ENCODE results near the gene STAM.

The STAM gene

GRCh38 chr10:17648243-17649035 lies 4.5 kb downstream of the STAM start:
- no peak for DNase-seq

GRCh38 chr10:17649052-17649451 lies 5.1 kb downstream of the STAM start:
- DNase-seq = no peak

DNA sequence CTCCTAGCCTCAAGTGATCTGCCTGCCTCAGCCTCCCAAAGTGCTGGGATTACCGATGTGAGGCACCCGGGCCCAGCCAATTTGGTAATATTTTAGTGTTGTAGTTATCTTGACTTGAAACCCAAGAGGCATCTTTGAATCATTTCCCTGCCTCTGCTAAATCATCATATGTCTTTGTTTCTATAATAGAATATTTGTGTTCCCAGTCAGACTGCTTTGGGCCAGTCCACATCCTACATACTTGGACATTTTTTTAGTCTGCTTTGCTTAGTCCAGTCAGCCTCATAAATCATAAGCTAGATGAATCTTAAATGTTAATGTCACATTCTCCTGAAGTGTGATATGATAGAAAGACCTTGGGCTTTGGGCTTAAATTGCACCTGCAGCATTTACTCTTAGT lies 5.9 kb downstream of the STAM start:
- DNase-seq = no peak

GRCh38 chr10:17650416-17650815 lies 6.5 kb downstream of the STAM start:
- no peak for DNase-seq

DNA sequence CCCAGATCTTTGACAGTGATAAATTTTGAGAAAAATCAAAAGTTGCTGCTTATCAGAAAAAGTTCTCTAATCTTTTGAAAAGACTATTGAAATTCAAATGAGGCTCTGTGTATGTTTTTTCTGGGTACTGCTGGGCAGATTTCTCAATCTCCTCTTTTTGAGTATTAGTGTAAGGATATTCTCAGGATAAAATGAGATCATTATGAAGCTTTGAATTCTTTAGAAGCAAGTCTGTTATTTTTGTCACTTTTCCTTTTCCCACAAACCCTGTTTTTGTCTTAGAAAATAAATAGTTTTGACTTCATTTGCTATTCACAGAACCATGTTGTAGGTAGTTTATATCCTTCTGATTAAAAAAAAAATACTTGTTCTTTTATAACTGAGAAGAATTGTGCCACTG lies 7.9 kb downstream of the STAM start:
- no peak for DNase-seq

- DNase-seq = no peak
These were observed 8.6 kb downstream of the STAM start for GRCh38 chr10:17652585-17652984.

DNA sequence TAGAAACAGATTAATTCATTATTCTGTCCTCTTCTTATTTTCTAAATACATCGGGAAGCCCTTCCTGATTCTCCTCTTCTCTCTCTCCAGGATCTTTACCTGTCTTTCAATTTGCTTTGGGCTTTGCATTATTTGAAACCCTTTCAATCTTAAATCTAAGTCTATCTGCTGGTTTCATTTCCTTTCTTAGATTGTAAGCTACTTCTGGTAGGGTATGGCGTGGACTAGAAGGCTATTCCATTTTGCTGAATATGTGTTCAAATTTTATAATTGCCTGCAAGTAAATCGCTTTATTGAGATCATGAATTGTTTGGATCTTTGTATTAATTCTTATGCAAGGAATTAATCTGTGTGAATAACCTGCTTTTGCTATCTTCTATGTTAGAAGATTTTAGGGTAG lies 11.1 kb downstream of the STAM start:
- DNase-seq = no peak

GRCh38 chr10:17655567-17656146 lies 11.7 kb downstream of the STAM start:
- peak; percentile 20 to 29 for DNase-seq

GRCh38 chr10:17657103-17657500 lies 13.2 kb downstream of the STAM start:
- DNase-seq = no peak

DNA sequence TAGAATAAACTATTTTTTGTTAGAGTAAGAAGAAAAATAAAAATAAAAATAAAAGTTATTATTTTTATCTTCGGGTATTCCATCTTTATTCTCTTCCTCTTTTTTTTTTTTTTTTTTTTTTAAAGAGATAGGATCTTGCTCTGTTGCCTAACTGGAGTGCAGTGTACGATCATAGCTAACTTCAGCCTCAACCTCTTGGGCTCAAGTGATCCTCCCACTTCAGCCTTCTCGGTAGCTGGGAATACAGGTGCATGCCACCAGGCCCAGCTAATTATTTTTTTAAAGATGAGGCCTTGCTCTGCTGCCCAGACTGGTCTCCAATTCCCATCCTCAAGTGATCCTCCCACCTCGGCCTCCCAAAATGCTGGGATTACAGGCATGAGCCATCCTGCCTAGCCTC lies 15.4 kb downstream of the STAM start:
- no peak for DNase-seq

DNA sequence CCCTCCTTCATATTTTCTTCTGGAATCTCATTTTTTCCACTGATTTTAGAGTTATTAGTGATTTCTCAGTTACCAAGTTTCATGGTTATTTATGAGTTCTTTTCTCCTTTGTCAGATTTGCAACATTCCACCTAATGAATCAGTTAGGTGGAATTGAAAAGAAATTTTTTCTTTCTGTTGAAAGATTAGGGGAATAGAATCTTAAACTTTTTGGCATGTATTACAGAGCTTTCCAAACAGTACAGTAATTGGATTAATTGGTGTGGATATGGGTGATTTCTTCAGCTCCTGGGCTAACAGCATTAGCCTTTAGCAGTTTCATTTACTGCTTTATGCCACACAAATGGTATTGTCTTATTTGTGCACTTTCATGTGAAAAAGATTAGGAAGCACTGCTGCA lies 17.0 kb downstream of the STAM start:
- no peak for DNase-seq

- no peak for DNase-seq
These were observed 17.6 kb downstream of the STAM start for GRCh38 chr10:17661510-17661909.

GRCh38 chr10:17662193-17663138 lies 18.5 kb downstream of the STAM start:
- DNase-seq = no peak

- DNase-seq = no peak
These were observed 19.5 kb downstream of the STAM start for GRCh38 chr10:17663450-17663849.

- no peak for DNase-seq
These were observed 21.8 kb downstream of the STAM start for GRCh38 chr10:17665747-17666146.

- DNase-seq = no peak
These were observed 24.7 kb downstream of the STAM start for GRCh38 chr10:17668435-17669184.

GRCh38 chr10:17669185-17669872 lies 25.4 kb downstream of the STAM start:
- no peak for DNase-seq

DNA sequence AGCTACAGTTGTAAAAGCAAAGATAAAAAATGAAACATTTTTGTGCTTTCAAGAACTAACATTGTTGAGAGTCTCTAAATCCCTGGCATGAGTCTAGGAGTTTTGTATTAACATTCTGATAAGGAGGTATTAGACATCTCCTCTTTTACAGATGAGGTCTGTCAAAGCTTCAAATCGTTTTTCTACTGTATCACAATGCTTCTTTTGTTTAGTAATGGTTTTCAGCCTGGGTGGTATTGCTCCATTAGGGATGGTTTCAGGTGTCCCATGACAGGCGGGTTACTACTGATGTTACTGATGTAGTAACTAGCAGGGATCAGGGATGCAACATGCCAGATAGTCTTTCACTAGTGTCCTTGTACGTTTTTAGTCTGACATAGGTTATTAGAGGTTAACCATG lies 27.4 kb downstream of the STAM start:
- no peak for DNase-seq

DNA sequence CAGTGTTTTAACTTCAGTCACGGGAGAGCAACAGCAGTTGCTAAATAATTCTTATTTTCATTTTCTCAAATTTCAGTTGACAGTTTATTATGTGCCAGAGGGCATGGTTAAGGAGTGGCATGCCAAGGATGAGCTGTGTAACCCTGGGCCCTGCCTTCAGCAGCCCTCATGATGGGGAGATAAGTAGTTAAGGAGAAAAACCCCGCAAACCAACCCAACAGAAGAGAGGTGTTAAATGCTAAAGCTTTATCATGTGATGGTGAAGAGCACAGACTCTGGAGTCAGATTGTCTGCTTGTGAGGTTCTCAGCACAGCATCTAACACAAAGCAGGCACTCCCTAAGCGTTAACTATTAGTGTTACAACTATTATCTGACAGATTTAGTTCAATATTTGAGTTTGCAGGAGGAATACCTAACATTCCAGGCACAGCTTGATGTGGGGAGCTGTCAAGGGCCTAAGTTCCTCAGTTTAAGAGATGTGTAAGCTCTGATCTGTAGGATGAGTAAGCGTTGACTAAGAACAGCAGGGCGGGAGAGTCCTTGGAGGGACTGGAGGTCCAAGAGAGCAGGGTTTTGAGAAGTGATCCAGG lies 29.6 kb downstream of the STAM start:
- DNase-seq = no peak

GRCh38 chr10:17674566-17674965 lies 30.6 kb downstream of the STAM start:
- DNase-seq = no peak

DNA sequence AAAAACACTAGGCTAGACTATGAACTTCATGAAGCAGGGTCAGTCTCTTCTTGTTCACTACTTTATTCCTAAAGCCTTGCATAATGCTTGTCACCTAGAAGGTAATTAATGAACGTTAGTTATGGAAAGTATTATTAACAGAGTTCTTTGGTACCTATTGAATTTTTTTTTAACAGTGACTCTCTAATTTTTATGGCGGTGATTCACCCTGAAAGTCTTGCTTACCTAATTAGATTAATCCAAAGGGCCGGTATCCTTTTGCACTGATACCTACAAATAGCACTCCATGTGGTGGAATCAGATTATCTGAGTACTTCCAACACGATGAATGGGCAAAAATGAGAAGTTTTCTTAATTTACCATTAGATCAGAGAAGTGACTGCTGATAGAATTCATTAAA lies 31.7 kb downstream of the STAM start:
- no peak for DNase-seq

- no peak for DNase-seq
These were observed 33.0 kb downstream of the STAM start for GRCh38 chr10:17676919-17677318.

Measured in Kasumi-1 (cell line).